GM13976 (cell line): ENCODE data around the gene USP11.

ENCODE experiments used
- DNase-seq: peaks from one replicate; pipeline ENCODE4 v3.0.0; 2012; ENCODE audit warnings: low spot score
- in situ Hi-C: fragments of 300-500 bp; cut with MboI; formaldehyde crosslinking; loops from one replicate; pipeline ENCODE4 v1.12.0; 2022; ENCODE audit warnings: low sequenced_read_pairs, mixed read lengths, inconsistent platforms; ENCODE audit not compliant: unreplicated experiment
- TF ChIP-seq, protein P1 (sequence below): IDR thresholded peaks from 2 replicates; pipeline ENCODE4 v1.5.1; 2012; ENCODE audit warnings: borderline replicate concordance, mild to moderate bottlenecking; ENCODE audit not compliant: insufficient read depth; ENCODE audit errors: extremely low read depth, missing control alignments, control extremely low read depth

Gene USP11

DNA sequence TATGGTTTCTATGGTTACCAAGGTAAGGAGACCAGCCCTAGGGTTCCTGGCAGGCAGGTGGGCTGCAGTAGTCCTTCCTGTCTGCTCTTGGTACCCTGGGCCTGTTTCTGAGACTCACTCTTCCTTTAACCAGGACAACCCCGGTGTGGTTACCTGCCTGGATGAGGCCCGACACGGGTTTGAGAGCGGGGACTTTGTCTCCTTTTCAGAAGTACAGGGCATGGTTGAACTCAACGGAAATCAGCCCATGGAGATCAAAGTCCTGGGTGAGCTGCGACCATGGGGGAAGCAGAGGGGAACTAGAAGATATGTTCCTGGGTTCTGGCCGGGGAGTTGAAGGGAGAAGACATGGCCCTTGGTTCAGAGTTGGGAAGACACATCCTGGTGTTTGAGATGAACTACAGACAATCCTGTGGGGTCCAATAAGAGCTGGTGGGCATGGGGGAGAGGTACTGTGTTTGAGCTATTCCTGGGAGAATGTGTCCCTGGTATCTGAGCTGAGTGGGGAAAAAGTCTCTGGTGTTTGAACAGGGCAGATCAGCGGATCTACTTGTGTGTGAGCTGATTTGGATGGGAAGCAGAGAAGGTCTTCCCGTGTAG is 31.4 kb upstream of the USP11 start:
- in situ Hi-C loops: no loop called here
- no peak for DNase-seq
- TF ChIP-seq, protein P1, sequence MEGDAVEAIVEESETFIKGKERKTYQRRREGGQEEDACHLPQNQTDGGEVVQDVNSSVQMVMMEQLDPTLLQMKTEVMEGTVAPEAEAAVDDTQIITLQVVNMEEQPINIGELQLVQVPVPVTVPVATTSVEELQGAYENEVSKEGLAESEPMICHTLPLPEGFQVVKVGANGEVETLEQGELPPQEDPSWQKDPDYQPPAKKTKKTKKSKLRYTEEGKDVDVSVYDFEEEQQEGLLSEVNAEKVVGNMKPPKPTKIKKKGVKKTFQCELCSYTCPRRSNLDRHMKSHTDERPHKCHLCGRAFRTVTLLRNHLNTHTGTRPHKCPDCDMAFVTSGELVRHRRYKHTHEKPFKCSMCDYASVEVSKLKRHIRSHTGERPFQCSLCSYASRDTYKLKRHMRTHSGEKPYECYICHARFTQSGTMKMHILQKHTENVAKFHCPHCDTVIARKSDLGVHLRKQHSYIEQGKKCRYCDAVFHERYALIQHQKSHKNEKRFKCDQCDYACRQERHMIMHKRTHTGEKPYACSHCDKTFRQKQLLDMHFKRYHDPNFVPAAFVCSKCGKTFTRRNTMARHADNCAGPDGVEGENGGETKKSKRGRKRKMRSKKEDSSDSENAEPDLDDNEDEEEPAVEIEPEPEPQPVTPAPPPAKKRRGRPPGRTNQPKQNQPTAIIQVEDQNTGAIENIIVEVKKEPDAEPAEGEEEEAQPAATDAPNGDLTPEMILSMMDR: no peak

DNA sequence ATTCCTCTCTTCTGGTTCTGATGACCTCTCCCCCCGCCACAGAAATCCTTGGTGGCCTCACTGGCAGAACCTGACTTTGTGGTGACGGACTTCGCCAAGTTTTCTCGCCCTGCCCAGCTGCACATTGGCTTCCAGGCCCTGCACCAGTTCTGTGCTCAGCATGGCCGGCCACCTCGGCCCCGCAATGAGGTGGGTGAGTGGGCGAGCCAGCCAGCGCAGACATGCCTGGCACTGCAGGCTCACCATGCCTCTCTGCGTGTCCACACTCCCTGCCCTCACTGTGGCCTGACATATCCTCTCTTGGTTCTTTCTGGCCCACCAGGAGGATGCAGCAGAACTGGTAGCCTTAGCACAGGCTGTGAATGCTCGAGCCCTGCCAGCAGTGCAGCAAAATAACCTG is 30.5 kb upstream of the USP11 start:
- in situ Hi-C loops: no loop called here

DNA sequence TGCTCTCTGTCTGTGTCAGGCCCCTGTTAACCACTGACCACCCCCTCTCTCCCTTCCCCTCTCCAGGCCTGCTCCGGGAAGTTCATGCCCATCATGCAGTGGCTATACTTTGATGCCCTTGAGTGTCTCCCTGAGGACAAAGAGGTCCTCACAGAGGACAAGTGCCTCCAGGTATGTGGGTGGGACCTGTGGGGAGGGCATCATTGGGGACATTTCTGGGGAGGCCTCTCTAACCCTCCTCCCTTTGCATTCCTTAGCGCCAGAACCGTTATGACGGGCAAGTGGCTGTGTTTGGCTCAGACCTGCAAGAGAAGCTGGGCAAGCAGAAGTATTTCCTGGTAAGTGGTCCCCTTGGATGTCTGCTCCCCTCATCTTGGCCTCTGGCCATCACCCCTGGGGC is 29.9 kb upstream of the USP11 start:
- in situ Hi-C loops: no loop called here
- DNase-seq: no peak
- TF ChIP-seq, protein P1: no peak

More for the DNA sequence above, 30.5 kb upstream of the USP11 start:
- TF ChIP-seq, protein P1: peak; percentile 3
- no peak for DNase-seq

DNA sequence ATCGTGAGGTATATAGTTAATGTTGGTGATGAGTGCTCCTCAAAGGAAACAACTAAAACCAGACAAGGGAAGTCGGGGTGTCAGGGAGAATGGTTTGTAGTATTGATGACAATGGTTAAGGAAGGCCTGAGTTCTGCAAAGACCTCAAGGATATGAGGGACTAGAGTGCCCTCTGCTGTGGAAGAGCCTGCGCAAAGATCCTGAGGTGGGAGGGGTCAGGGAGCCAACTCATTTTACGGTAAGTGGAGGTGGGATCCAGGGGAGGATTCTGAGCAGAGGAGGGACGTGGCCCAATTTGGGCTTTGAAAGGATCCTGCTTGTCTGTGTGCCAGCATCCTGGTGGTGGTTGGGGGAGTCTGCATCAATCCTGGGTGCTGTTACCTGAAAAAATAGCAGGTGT is 27.8 kb upstream of the USP11 start:
- in situ Hi-C loops: no loop called here
- TF ChIP-seq, protein P1: no peak
- DNase-seq: no peak

DNA sequence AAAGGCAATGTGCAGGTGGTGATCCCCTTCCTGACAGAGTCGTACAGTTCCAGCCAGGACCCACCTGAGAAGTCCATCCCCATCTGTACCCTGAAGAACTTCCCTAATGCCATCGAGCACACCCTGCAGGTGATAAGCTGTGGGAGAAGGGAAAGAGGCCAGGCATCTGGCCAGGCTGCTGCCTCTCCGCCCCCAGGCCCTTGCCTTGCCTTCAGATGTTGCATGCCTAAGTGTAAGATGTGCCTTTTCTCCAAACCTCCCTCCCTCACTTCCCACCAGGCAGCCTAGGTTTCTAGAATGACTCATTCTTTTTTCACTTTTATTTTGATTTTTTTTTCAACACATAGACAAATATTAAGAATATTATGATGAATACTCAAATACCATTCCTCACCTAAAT is 26.5 kb upstream of the USP11 start:
- in situ Hi-C loops: no loop called here
- TF ChIP-seq, protein P1: no peak
- no peak for DNase-seq

DNA sequence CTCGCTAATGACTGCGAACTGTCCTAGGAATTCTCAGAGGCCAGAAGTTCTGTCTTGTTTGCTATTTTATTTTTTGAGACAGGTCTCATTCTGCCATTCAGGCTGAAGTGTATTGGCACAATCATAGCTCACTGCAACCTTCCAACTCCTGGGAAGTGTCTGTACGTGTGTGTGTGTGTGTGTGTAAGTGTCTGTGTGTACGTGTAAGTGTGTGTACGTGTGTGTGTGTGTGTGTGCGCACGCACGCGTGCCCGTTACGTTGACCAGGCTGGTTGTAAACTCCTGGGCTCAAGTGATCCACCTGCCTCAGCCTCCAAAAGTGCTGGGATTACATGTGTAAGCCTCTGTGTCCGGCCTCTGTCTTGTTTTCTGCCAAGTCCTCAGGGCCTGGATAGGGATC is 24.7 kb upstream of the USP11 start:
- in situ Hi-C loops: no loop called here
- TF ChIP-seq, protein P1: no peak
- no peak for DNase-seq

- no peak for DNase-seq
- in situ Hi-C loops: no loop called here
- TF ChIP-seq, protein P1: no peak
Measured at GRCh38 chrX:47209508-47210238, 23.1 kb upstream of the USP11 start.
